ENCODE data around the gene SPATA2L.

SPATA2L gene

GRCh38 chr16:89701425-89702406 lies at the start of gene SPATA2L:
Gene SPATA2L (minus strand): TSS chr16:89701705. CDS start chr16:89701232, 473 bp downstream.
- DNase-seq = peak; percentile 90

- DNase-seq = no peak
Measured at GRCh38 chr16:89749637-89750036, 48.1 kb upstream of the SPATA2L start.

- DNase-seq = no peak
Measured at GRCh38 chr16:89748921-89749320, 47.4 kb upstream of the SPATA2L start.

- no peak for DNase-seq
Measured at GRCh38 chr16:89748076-89748475, 46.6 kb upstream of the SPATA2L start.

- DNase-seq = no peak
Measured at GRCh38 chr16:89746043-89746442, 44.5 kb upstream of the SPATA2L start.

GRCh38 chr16:89744813-89745212 lies 43.3 kb upstream of the SPATA2L start:
- DNase-seq = no peak

- no peak for DNase-seq
Measured at GRCh38 chr16:89742948-89743347, 41.4 kb upstream of the SPATA2L start.

- DNase-seq = no peak
Measured at GRCh38 chr16:89741342-89742014, 40.0 kb upstream of the SPATA2L start.

GRCh38 chr16:89739383-89739782 lies 37.9 kb upstream of the SPATA2L start:
- DNase-seq = no peak

GRCh38 chr16:89738538-89739317 lies 37.2 kb upstream of the SPATA2L start:
- DNase-seq = no peak

GRCh38 chr16:89738072-89738377 lies 36.5 kb upstream of the SPATA2L start:
- DNase-seq = no peak

GRCh38 chr16:89737341-89738071 lies 36.0 kb upstream of the SPATA2L start:
- DNase-seq = no peak

GRCh38 chr16:89736554-89736953 lies 35.0 kb upstream of the SPATA2L start:
- no peak for DNase-seq

GRCh38 chr16:89733792-89734191 lies 32.3 kb upstream of the SPATA2L start:
- no peak for DNase-seq

- no peak for DNase-seq
Measured at GRCh38 chr16:89733322-89733721, 31.8 kb upstream of the SPATA2L start.

GRCh38 chr16:89732918-89733242 lies 31.4 kb upstream of the SPATA2L start:
- DNase-seq = no peak

GRCh38 chr16:89732142-89732917 lies 30.8 kb upstream of the SPATA2L start:
- no peak for DNase-seq

- DNase-seq = no peak
Measured at GRCh38 chr16:89730610-89731234, 29.2 kb upstream of the SPATA2L start.

GRCh38 chr16:89729863-89730593 lies 28.5 kb upstream of the SPATA2L start:
- peak; percentile 21 for DNase-seq

- DNase-seq = no peak
Measured at GRCh38 chr16:89729293-89729692, 27.8 kb upstream of the SPATA2L start.

Measured in NCI-H2107 (cell line).